ENCODE measurements around the gene GPR3. TPM values are rescaled to one million over a fixed set of nuclear protein-coding genes. Genes with fewer than 3 reads are reported as not detected.

GPR3 gene
- total RNA-seq, 1 donor from 2014 or later = 0.86 TPM

- DNase-seq (ENCODE audit: low read depth) (no peak), FAIRE-seq (no peak)
- Histone ChIP-seq H3K4me1 (ENCODE audit: insufficient read depth, low read length) (peaks cover 19% of the 10 kb centered on the region), H3K27ac (ENCODE audit: low read depth, low read length) (no peak overlapping the region), H3K9me3 (ENCODE audit: insufficient read depth, low read depth, low read length) (no peaks in the 10 kb centered on the region), H2AFZ (ENCODE audit: low read depth, low read length) (no peak overlapping the region), H4K20me1 (ENCODE audit: insufficient read depth, low read length) (peaks cover 77% of the 10 kb centered on the region), H3K9ac (ENCODE audit: low read length) (no peak overlapping the region), H3K27me3 (ENCODE audit: insufficient read depth, low read length) (no peaks in the 10 kb centered on the region), H3K79me2 (ENCODE audit: insufficient read depth, low read length) (peaks cover 89% of the 10 kb centered on the region), H3K4me3 (ENCODE audit: insufficient read depth, low read depth, low read length) (no peak overlapping the region), H3K36me3 (ENCODE audit: insufficient read depth, low read length) (no peaks in the 10 kb centered on the region), H3K4me2 (ENCODE audit: low read length) (no peak overlapping the region)
- H3K9me3 Mint-ChIP-seq (ENCODE audit: unreplicated experiment) = no peaks in the 10 kb centered on the region
- peaks cover 7% of the 10 kb centered on the region for H3K36me3 Mint-ChIP-seq (ENCODE audit: low read depth, unreplicated experiment)
- peaks cover 44% of the 10 kb centered on the region for H3K4me1 Mint-ChIP-seq (ENCODE audit: low read depth, unreplicated experiment)
- TF ChIP-seq EZH2 (IDR thresholded peaks at IDR 0.05; ENCODE audit: insufficient read depth, low read length) = no peak
- TF ChIP-seq, protein P1, sequence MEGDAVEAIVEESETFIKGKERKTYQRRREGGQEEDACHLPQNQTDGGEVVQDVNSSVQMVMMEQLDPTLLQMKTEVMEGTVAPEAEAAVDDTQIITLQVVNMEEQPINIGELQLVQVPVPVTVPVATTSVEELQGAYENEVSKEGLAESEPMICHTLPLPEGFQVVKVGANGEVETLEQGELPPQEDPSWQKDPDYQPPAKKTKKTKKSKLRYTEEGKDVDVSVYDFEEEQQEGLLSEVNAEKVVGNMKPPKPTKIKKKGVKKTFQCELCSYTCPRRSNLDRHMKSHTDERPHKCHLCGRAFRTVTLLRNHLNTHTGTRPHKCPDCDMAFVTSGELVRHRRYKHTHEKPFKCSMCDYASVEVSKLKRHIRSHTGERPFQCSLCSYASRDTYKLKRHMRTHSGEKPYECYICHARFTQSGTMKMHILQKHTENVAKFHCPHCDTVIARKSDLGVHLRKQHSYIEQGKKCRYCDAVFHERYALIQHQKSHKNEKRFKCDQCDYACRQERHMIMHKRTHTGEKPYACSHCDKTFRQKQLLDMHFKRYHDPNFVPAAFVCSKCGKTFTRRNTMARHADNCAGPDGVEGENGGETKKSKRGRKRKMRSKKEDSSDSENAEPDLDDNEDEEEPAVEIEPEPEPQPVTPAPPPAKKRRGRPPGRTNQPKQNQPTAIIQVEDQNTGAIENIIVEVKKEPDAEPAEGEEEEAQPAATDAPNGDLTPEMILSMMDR (IDR thresholded peaks at IDR 0.05; ENCODE audit: insufficient read depth, low read depth, low read length) = no peak
- no peaks in the 10 kb centered on the region for H3K27me3 Mint-ChIP-seq (ENCODE audit: low read depth, unreplicated experiment)
- H3K27ac Mint-ChIP-seq (ENCODE audit: unreplicated experiment) = no peak overlapping the region
- H3K4me3 Mint-ChIP-seq (ENCODE audit: unreplicated experiment) = no peak overlapping the region
Measured at GRCh38 chr1:27433706-27434105, 41.3 kb downstream of the GPR3 start.

GRCh38 chr1:27435566-27436203 lies 43.3 kb downstream of the GPR3 start:
- H3K27ac Mint-ChIP-seq (ENCODE audit: unreplicated experiment) = peak overlapping the region; percentile 19
- DNase-seq (ENCODE audit: low read depth) (no peak), FAIRE-seq (no peak)
- no peaks in the 10 kb centered on the region for H3K27me3 Mint-ChIP-seq (ENCODE audit: low read depth, unreplicated experiment)
- H3K4me3 Mint-ChIP-seq (ENCODE audit: unreplicated experiment) = no peak overlapping the region
- Histone ChIP-seq H2AFZ (ENCODE audit: low read depth, low read length) (no peak overlapping the region), H3K36me3 (ENCODE audit: insufficient read depth, low read length) (no peaks in the 10 kb centered on the region), H3K4me2 (ENCODE audit: low read length) (no peak overlapping the region), H3K27me3 (ENCODE audit: insufficient read depth, low read length) (no peaks in the 10 kb centered on the region), H3K4me1 (ENCODE audit: insufficient read depth, low read length) (peaks cover 19% of the 10 kb centered on the region), H4K20me1 (ENCODE audit: insufficient read depth, low read length) (peaks cover 80% of the 10 kb centered on the region), H3K79me2 (ENCODE audit: insufficient read depth, low read length) (peaks cover 91% of the 10 kb centered on the region), H3K9me3 (ENCODE audit: insufficient read depth, low read depth, low read length) (no peaks in the 10 kb centered on the region), H3K9ac (ENCODE audit: low read length) (no peak overlapping the region), H3K27ac (ENCODE audit: low read depth, low read length) (no peak overlapping the region), H3K4me3 (ENCODE audit: insufficient read depth, low read depth, low read length) (no peak overlapping the region)
- H3K4me1 Mint-ChIP-seq (ENCODE audit: low read depth, unreplicated experiment) = peaks cover 42% of the 10 kb centered on the region
- H3K36me3 Mint-ChIP-seq (ENCODE audit: low read depth, unreplicated experiment) = peaks cover 7% of the 10 kb centered on the region
- no peak for TF ChIP-seq EZH2 (IDR thresholded peaks at IDR 0.05; ENCODE audit: insufficient read depth, low read length)
- TF ChIP-seq, protein P1 (IDR thresholded peaks at IDR 0.05; ENCODE audit: insufficient read depth, low read depth, low read length) = no peak
- H3K9me3 Mint-ChIP-seq (ENCODE audit: unreplicated experiment) = no peaks in the 10 kb centered on the region
